GM12892 (cell line): ENCODE data around the gene AQP2.

Source experiments
- POLR2A ChIP-seq: IDR thresholded peaks from 2 replicates; pipeline ENCODE4 v1.6.1; 2011; ENCODE audit warnings: low read depth, low read length, control low read depth
- POLR2AphosphoS5 ChIP-seq: IDR thresholded peaks from 2 replicates; pipeline ENCODE4 v1.6.1; 2011; ENCODE audit warnings: low read depth, low read length, control low read depth
- TAF1 ChIP-seq: IDR thresholded peaks from 2 replicates; pipeline ENCODE4 v1.6.1; 2011; ENCODE audit warnings: low read depth, mild to moderate bottlenecking, control low read depth, low read length, borderline replicate concordance

- TF ChIP-seq POLR2A, result no peak
- no peak for TF ChIP-seq TAF1
- TF ChIP-seq POLR2AphosphoS5, result no peak
Measured at GRCh38 chr12:50006280-50006679, 55.7 kb downstream of the AQP2 start.
